Smooth muscle cell (in vitro differentiated cells): ENCODE results near the gene ZBTB2. TPM values are rescaled to one million over a fixed set of nuclear protein-coding genes. Genes with fewer than 3 reads are reported as not detected.
A peak's percentile ranks its signal among the peaks of the same experiment; 100 is the strongest.

Experiments
- DNase-seq: peaks from one replicate; lab custom pipeline; 2025; ENCODE audit not compliant: unreplicated experiment; lab: John Stamatoyannopoulos, UW
- H2AFZ ChIP-seq: fragments of 200-600 bp; sonication (generic); 2 replicates; pipeline ENCODE4 v1.6.0; 2016; ENCODE audit warnings: antibody characterized with exemption, low read depth, mild to moderate bottlenecking
- H3F3A ChIP-seq: fragments of 200-600 bp; sonication (generic); 2 replicates; pipeline ENCODE4 v1.6.0; 2017; ENCODE audit warnings: antibody characterized with exemption, low read depth
- H3K27ac ChIP-seq: fragments of 200-600 bp; sonication (generic); 2 replicates; pipeline ENCODE4 v1.5.1; 2016; ENCODE audit warnings: low read depth, mild to moderate bottlenecking
- H3K27me3 ChIP-seq: fragments of 200-600 bp; sonication (generic); 2 replicates; pipeline ENCODE4 v1.6.1; 2016; ENCODE audit warnings: low read depth, mild to moderate bottlenecking
- H3K36me3 ChIP-seq: fragments of 200-600 bp; sonication (generic); 2 replicates; pipeline ENCODE4 v1.5.1; 2016; ENCODE audit warnings: low read depth
- H3K4me1 ChIP-seq: fragments of 200-600 bp; sonication (generic); 2 replicates; pipeline ENCODE4 v1.5.1; 2016; ENCODE audit warnings: low read depth
- H3K4me2 ChIP-seq: fragments of 200-600 bp; sonication (generic); 2 replicates; pipeline ENCODE4 v1.6.0; 2016; ENCODE audit warnings: mild to moderate bottlenecking
- H3K4me3 ChIP-seq: fragments of 200-600 bp; sonication (generic); 2 replicates; pipeline ENCODE4 v1.5.1; 2016; ENCODE audit warnings: mild to moderate bottlenecking
- H3K79me2 ChIP-seq: fragments of 200-600 bp; sonication (generic); 2 replicates; pipeline ENCODE4 v1.6.0; 2016; ENCODE audit warnings: low read depth, mild to moderate bottlenecking
- H3K9ac ChIP-seq: fragments of 200-600 bp; sonication (generic); 2 replicates; pipeline ENCODE4 v1.6.0; 2016; ENCODE audit warnings: low read depth
- H3K9me3 ChIP-seq: fragments of 200-600 bp; sonication (generic); replicated peaks from 2 replicates; pipeline ENCODE4 v1.5.1; 2016; ENCODE audit warnings: low read depth
- H4K20me1 ChIP-seq: fragments of 200-600 bp; sonication (generic); 2 replicates; pipeline ENCODE4 v1.6.0; 2016; ENCODE audit warnings: low read depth
- CTCF ChIP-seq: fragments of 200-600 bp; sonication (generic); IDR thresholded peaks from 2 replicates; pipeline ENCODE4 v1.5.1; 2017; ENCODE audit warnings: borderline replicate concordance, mild to moderate bottlenecking, antibody characterized with exemption; ENCODE audit not compliant: insufficient read depth, poor library complexity, severe bottlenecking
- WGBS: methylation state at CpG from one replicate; pipeline ENCODE4 v1.1.7; 2016; ENCODE audit warnings: low lambda C conversion rate; 5-methylcytosine and 5-hydroxymethylcytosine counted together
- polyA plus RNA-seq: library from polyadenylated mRNA; unstranded; fragments of >200 nt; fragmentation: Nextera tagmentation; extraction: Ambion mirVana; gene quantifications from 2 replicates; pipeline ENCODE4 v1.2.1, GENCODE V29; 2016
- total RNA-seq: library from RNA; depleted of rRNA; stranded (reverse); fragments of >200 nt; gene quantifications from 2 replicates; pipeline ENCODE4 v1.2.3, GENCODE V29; 2014

The ZBTB2 gene
- total and polyA plus RNA-seq, 2 experiments from 2014 or later: 7.1 to 10.7 TPM

GRCh38 chr6:151425561-151425960 is 34.2 kb upstream of the ZBTB2 start:
- WGBS: 82% methylated on average over 4 of the region's 4 CpGs
- no peak for TF ChIP-seq CTCF
- H3K9me3 ChIP-seq: no peaks in the 10 kb centered on the region
- no peaks in the 10 kb centered on the region for H3K4me1 ChIP-seq
- no peak overlapping the region for H3K9ac ChIP-seq
- no peaks in the 10 kb centered on the region for H3K27me3 ChIP-seq
- H2AFZ ChIP-seq: no peak overlapping the region
- H3K27ac ChIP-seq: peak overlapping the region; percentile 33
- no peak for DNase-seq
- H3K79me2 ChIP-seq: no peaks in the 10 kb centered on the region
- H3K36me3 ChIP-seq: peaks cover 17% of the 10 kb centered on the region
- no peaks in the 10 kb centered on the region for H3F3A ChIP-seq
- H3K4me2 ChIP-seq: no peak overlapping the region
- H4K20me1 ChIP-seq: no peaks in the 10 kb centered on the region
- H3K4me3 ChIP-seq: no peak overlapping the region

- H3K4me3 ChIP-seq: no peak overlapping the region
- no peaks in the 10 kb centered on the region for H3K79me2 ChIP-seq
- no peaks in the 10 kb centered on the region for H3F3A ChIP-seq
- H3K27me3 ChIP-seq: no peaks in the 10 kb centered on the region
- no peak overlapping the region for H3K4me2 ChIP-seq
- no peak for DNase-seq
- H3K27ac ChIP-seq: no peak overlapping the region
- H4K20me1 ChIP-seq: no peaks in the 10 kb centered on the region
- no peaks in the 10 kb centered on the region for H3K4me1 ChIP-seq
- peaks cover 19% of the 10 kb centered on the region for H3K36me3 ChIP-seq
- no peak overlapping the region for H2AFZ ChIP-seq
- 98% methylated on average over 4 of the region's 4 CpGs for WGBS
- TF ChIP-seq CTCF: no peak
- no peaks in the 10 kb centered on the region for H3K9me3 ChIP-seq
- no peak overlapping the region for H3K9ac ChIP-seq
Measured at GRCh38 chr6:151422981-151423380, 31.6 kb upstream of the ZBTB2 start.

GRCh38 chr6:151417477-151417876 is 26.1 kb upstream of the ZBTB2 start:
- no peaks in the 10 kb centered on the region for H3K79me2 ChIP-seq
- no peaks in the 10 kb centered on the region for H3K9me3 ChIP-seq
- H3K27ac ChIP-seq: no peak overlapping the region
- H3K9ac ChIP-seq: no peak overlapping the region
- H2AFZ ChIP-seq: no peak overlapping the region
- H3F3A ChIP-seq: peaks cover 5% of the 10 kb centered on the region
- no peaks in the 10 kb centered on the region for H3K27me3 ChIP-seq
- H3K4me3 ChIP-seq: no peak overlapping the region
- WGBS: 100% methylated on average over 1 of the region's 1 CpG
- no peak overlapping the region for H3K4me2 ChIP-seq
- H4K20me1 ChIP-seq: no peaks in the 10 kb centered on the region
- H3K4me1 ChIP-seq: no peaks in the 10 kb centered on the region
- H3K36me3 ChIP-seq: peaks cover 17% of the 10 kb centered on the region
- TF ChIP-seq CTCF: no peak
- DNase-seq: no peak

GRCh38 chr6:151414641-151415260 is 23.4 kb upstream of the ZBTB2 start:
- H3K9me3 ChIP-seq: no peaks in the 10 kb centered on the region
- H3K9ac ChIP-seq: no peak overlapping the region
- DNase-seq: no peak
- no peak for TF ChIP-seq CTCF
- H3K27me3 ChIP-seq: no peaks in the 10 kb centered on the region
- H3K79me2 ChIP-seq: no peaks in the 10 kb centered on the region
- H3F3A ChIP-seq: peaks cover 5% of the 10 kb centered on the region
- no peak overlapping the region for H3K4me2 ChIP-seq
- no peak overlapping the region for H3K4me3 ChIP-seq
- peaks cover 4% of the 10 kb centered on the region for H3K36me3 ChIP-seq
- no peak overlapping the region for H3K27ac ChIP-seq
- no peaks in the 10 kb centered on the region for H4K20me1 ChIP-seq
- H2AFZ ChIP-seq: no peak overlapping the region
- 98% methylated on average over 3 of the region's 3 CpGs for WGBS
- no peaks in the 10 kb centered on the region for H3K4me1 ChIP-seq
